Measurements from ENCODE around the gene B3GAT1. TPM values are rescaled to one million over a fixed set of nuclear protein-coding genes. Genes with fewer than 3 reads are reported as not detected.

Gene B3GAT1
- total RNA-seq, 1 experiment from 2014 or later: 34.3 TPM

DNA sequence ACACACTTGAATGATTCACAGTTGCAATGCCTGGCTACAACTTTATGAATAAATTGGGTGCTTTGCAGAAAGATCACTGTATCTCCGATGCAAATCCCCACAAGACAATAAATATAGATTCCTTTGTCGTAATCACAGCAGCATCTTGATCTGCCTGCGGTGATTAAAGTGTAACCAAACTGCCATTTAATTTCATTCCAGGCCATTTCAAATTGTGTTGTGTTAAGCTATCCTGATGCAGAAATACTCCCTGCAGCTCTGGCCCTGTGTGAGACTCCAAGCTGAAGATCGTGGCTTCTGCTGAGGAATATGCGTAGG is 40.8 kb upstream of the B3GAT1 start:
- Histone ChIP-seq H3T11ph (ENCODE audit: low read length) (no peak overlapping the region), H3K4me2 (ENCODE audit: insufficient read depth, insufficient read length, low read length) (no peak overlapping the region), H2AK5ac (ENCODE audit: insufficient read length, low read length) (no peak overlapping the region), H3K4me1 (ENCODE audit: insufficient read depth, low read length) (no peaks in the 10 kb centered on the region), H3K4ac (ENCODE audit: low read depth, low read length) (no peak overlapping the region), H4K8ac (replicated peaks; ENCODE audit: insufficient read length, low read depth, low read length) (no peak overlapping the region), H3K9me3 (ENCODE audit: control insufficient read depth, low read depth, low read length) (no peaks in the 10 kb centered on the region), H3K23ac (ENCODE audit: insufficient read length, low read depth, low read length) (no peak overlapping the region), H3K79me2 (ENCODE audit: insufficient read depth, low read length) (no peaks in the 10 kb centered on the region), H3K14ac (ENCODE audit: insufficient read depth, low read length) (no peak overlapping the region), H3K18ac (ENCODE audit: insufficient read length, low read depth, low read length) (no peak overlapping the region), H2BK120ac (ENCODE audit: low read depth, low read length, poor library complexity, severe bottlenecking) (no peak overlapping the region), H2BK15ac (ENCODE audit: low read depth, low read length) (no peak overlapping the region), H2BK12ac (ENCODE audit: insufficient read length, low read depth, low read length) (no peak overlapping the region), H3K27ac (ENCODE audit: insufficient read length, low read depth, low read length) (no peak overlapping the region), H2BK20ac (ENCODE audit: low read depth, low read length, poor library complexity, severe bottlenecking) (no peak overlapping the region), H4K91ac (ENCODE audit: insufficient read length, low read depth, low read length) (no peak overlapping the region), H3K23me2 (ENCODE audit: insufficient read length, low read depth, low read length, poor library complexity, severe bottlenecking) (no peaks in the 10 kb centered on the region), H4K20me1 (ENCODE audit: control insufficient read depth, insufficient read depth, insufficient read length) (no peaks in the 10 kb centered on the region), H4K5ac (ENCODE audit: insufficient read length, low read depth, low read length) (no peak overlapping the region), H3K79me1 (ENCODE audit: insufficient read depth, low read depth, low read length, poor library complexity, severe bottlenecking) (no peaks in the 10 kb centered on the region), H3K27me3 (ENCODE audit: insufficient read depth, low read length) (no peaks in the 10 kb centered on the region), H2BK5ac (ENCODE audit: insufficient read length, low read length) (no peak overlapping the region), H3K56ac (ENCODE audit: insufficient read length, low read depth, low read length) (no peak overlapping the region), H2AFZ (ENCODE audit: low read length) (no peak overlapping the region), H3K9ac (ENCODE audit: extremely low read depth, insufficient read length, low read length) (no peak overlapping the region)
- H3K4me1 Mint-ChIP-seq: peaks cover 0 to 7% of the 10 kb centered on the region in 2 experiments; a peak in 1 of 4 replicates
- no peak overlapping the region for H3K4me3 Mint-ChIP-seq
- no peak overlapping the region for H3K27ac Mint-ChIP-seq
- peaks cover 0 to 3% of the 10 kb centered on the region in 2 experiments; a peak in 3 of 5 replicates for H3K9me3 Mint-ChIP-seq
- peaks cover 14% of the 10 kb centered on the region for H3K27me3 Mint-ChIP-seq (ENCODE audit: low read depth)
- no peak for DNase-seq
- TF ChIP-seq, protein P1, sequence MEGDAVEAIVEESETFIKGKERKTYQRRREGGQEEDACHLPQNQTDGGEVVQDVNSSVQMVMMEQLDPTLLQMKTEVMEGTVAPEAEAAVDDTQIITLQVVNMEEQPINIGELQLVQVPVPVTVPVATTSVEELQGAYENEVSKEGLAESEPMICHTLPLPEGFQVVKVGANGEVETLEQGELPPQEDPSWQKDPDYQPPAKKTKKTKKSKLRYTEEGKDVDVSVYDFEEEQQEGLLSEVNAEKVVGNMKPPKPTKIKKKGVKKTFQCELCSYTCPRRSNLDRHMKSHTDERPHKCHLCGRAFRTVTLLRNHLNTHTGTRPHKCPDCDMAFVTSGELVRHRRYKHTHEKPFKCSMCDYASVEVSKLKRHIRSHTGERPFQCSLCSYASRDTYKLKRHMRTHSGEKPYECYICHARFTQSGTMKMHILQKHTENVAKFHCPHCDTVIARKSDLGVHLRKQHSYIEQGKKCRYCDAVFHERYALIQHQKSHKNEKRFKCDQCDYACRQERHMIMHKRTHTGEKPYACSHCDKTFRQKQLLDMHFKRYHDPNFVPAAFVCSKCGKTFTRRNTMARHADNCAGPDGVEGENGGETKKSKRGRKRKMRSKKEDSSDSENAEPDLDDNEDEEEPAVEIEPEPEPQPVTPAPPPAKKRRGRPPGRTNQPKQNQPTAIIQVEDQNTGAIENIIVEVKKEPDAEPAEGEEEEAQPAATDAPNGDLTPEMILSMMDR (conservative IDR thresholded peaks at IDR 0.05): no peak
- H3K36me3 Mint-ChIP-seq (ENCODE audit: insufficient read depth in 1 of 3, low read depth in 3 of 3): no peaks in the 10 kb centered on the region
- no CpG with 5 or more reads among the region's 5 CpGs for WGBS (ENCODE audit: extremely low coverage, insufficient read length, low lambda C conversion rate)
